IPS DF 19.7 (cell line): ENCODE data around the gene CRACR2B.

ENCODE experiments used
- DNase-seq: peaks from one replicate; pipeline ENCODE4 v3.0.0-alpha.2; 2013; ENCODE audit warnings: low read depth, low spot score

The CRACR2B gene

DNA sequence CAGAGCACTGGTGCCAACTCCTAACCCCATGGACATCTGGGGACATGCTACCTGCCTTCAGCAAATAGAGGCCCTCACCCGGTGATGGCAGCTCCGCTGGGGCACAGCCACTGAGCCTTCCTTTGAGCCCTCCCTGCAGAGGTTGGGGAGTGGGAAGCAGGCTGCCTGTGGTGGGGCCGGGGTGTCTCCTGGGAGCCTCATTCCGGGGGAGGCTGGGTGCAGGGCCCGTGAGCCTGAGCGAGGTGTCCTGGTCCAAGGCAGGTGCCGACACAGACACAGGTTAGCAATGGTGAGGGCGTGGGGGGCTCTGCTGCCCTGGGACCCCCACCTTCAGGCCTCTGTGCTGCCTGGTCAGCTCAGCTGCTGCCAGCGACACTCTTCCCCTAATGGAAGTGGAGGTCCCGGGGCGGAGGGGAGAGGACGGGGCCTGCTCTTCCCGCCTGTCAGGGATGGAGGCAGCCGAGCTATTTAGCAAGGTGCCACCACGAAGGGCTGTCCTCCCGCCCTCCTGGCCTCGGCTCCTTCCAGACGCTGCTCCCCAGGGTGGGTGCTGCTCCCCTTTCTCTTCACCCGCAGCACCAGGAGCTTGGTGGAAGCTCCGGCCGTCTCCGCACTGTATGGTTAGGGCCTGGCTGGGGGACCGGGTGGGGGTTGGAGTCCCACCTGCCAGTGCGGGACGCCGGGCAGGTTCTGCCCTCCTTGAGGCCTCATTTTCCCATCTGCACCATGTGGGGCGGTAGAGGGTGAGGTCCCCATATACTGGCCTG, 26.1 kb downstream of the CRACR2B start:
- no peak for DNase-seq

DNA sequence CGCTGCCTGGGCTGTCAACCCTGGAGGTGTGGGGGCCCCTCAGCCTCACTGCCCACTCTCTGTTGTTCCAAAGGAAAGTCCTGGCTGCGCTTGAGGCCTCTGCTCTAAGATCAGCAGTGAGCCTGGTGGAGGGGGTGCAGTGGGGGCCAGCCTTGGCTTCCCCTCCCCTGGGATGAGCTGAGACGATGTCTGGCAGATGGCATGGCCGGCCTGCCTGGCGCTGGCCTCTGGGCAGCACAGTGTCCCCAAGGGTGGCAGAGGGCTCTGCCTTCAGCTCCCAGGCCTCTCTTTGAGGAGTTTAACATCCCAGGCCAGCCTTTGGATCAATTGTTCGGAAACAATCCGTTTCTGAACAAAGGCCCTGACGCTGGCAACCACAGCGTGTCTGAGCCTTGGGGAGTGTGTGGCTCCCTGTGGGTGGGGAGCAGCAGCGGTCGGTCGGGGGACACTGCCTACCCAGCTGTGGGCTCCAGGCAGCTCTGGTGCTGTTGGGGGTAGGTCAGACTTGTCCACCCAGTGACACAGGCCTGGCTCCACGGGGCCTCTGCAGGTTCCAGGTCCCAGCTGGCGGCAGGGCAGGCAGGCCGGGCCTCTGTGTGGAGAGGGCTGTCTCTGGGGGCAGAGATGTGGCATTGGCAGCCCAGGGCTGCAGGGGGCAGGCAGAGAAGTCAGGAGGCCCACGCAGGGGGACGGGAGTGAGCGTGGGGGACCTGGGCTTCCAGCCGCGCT, 27.0 kb downstream of the CRACR2B start:
- DNase-seq: no peak

DNA sequence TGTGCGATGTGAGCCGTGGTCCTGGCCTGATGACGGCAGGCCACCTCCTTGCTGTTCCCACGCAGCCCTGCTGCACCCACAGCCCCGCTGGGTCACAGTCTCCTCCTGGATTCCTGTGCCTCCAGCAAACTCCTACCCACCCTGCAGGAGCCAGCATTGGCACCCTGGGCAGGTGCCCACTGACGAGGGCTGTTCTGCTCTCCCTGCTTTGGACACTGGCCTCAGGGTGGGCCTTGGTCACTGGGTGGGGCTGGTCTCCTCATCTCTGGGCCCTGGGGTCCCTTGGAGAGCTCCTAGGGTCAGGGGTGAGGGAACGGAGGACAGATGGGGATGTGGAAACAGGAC, 27.6 kb downstream of the CRACR2B start:
- DNase-seq: no peak

DNA sequence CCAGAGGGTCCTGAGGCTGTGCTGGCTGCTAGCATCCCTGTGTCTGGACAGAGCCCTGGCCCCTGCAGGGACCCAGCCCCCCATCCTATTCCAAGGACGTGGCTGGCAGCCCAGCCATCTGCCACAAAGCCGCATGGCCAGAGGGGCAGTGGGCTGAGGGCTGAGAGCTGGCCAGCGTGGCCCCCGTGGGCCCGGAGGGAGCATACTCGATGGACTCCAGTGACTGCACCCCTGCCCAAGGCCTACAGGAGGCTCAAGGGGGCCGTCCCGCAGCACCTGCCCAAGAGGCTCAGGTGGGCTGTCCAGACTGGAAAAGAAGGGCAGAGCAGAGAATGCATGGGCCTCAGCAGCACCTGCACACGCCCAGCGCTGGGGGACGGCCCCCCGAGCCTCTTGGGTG, 28.1 kb downstream of the CRACR2B start:
- DNase-seq: no peak

DNA sequence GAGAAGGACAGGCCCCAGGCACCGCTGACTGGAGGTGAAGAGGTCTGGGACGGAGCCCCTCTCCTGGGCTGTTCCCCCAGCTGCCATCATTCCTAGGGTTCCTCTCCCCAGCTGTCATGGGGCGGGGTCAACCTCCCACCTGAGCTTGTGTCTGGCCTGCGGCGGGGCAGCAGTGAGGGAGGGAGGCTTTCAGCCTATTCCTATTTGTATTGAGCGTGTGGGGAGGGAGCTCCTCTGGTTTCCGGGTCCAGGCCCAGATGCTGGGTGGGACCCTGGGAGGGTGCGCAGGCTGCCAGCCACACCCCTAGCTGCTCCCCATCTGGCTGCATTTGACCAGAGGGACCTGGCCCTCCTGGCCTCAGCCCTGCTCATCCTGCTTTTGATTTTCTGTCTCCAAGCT, 28.7 kb downstream of the CRACR2B start:
- DNase-seq: no peak

DNA sequence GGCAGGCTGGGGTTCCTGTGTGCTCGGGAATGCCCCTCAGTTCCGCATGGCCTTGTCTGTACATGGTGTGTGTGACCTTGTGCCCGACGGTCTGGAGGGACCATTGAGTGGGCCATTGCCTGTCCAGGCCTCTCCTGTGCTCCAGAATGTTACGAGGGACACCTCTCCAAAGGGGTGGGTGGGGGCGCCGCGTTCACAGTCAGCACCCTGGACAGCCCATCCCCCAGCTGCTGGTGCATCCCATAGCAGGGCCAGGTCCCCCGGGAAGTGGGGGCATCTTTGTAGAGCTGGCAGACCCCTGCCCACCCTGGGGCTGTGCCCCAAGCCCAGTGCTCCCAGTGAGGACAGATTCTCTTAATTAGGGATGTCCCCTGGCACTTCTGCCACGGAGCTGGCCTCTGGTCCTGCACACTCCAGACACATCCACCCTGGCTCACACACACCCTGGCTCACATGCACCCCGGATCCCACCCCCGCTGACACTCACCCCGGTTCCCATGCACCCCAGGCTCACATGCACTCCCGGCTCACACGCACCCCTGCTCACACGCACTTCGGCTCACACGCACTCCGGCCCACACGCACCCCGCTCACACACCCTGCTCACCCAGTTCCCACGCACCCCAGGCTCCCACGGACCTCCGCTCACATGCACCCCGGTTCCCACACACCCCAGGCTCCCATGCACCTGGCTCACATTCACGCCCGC, 30.5 kb downstream of the CRACR2B start:
- no peak for DNase-seq

DNA sequence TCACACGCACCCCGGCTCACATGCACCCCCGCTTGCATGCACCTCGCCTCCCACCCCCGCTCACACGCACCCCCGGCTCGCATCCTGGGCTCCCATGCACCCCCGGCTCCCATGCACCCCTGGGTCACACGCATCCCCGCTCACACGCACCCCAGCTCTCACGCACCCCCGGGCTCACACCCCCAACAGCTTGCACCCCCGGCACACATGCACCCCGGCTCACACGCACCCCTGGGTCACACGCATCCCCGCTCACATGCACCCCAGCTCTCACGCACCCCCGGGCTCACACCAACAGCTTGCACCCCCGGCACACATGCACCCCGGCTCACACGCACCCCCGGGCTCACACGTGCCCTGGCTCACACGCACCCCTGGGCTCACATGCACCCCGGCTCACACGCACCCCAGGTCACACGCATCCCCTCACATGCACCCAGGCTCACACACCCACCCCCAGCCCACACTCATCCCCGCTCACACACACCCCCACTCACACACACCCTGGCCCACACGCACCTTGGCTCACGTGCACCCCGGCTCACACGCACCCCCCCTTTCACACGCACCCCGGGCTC, 31.1 kb downstream of the CRACR2B start:
- DNase-seq: no peak

DNA sequence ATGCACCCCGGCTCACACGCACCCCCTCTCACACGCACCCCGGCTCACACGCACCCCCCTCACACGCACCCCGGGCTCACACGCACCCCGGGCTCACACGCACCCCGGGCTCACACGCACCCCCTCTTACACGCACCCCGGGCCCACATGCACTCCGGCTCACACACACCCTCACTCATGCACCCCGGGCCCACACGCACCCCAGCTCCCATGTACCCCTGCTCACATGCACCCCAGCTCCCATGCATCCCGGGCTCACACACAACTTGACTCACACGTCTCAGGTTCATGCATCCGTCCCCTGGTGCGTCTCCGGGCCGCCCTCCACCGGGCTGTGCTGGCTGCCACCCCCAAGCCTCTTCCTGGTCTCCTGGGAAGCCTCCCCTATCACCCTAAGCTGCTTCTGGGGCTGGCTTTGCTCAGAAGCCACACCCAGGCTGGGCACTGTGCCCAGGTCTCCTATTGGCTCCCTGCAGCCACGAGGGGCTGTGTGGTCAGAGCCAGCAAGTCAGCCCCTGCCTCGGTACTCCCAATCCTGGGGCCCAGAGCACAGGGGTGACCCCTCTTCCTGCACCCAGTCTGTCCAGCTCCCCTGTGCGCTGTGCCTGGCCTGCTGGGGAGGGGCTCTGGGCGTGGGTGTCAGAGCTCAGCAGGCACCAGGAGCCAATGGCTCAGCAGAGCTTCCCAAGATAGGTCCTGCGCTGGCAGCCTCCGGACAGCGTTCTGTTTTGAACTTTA, 31.8 kb downstream of the CRACR2B start:
- DNase-seq: no peak

DNA sequence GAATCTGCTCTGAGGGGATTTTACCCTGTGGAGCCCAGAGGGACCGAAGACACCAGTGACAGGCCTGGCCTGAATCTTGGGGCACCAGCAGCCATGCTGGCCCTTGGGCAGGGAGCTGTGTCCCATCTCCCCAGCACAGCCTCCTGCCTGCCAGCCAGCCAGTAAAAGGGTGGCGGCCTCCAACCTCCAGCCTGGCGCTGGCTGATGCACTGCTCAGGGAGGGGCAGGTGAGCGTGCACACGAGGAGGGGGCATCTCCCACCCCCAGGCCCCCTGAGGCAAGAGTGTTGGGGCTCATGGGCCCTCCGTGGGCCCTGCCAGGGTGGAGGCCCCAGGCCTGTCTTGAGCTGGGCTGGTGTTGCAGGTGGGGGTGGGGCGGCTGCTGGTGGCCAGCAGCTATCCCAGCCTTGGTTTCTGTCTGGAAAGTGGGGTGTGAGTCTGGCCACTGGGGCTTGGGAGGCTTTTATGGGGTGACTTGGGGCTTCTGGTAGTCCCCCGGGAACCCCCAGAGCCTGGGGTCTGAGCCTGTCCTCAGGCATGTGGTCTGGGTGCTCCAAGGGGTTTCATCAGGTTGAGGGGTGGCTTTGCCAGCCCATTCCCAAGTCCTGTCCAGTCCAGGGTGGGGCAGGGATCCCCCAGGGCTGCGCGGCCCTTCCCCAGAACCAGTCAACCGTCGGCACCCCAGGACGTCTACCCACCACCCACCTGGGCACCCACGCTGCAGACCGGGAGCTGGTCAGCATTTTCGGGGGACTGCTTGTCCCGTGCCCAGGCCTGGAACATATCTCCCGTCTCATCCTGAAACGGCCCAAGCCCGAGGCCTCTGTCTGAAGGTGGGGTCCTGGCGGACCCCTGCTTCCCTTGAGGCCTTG, 32.8 kb downstream of the CRACR2B start:
- no peak for DNase-seq

DNA sequence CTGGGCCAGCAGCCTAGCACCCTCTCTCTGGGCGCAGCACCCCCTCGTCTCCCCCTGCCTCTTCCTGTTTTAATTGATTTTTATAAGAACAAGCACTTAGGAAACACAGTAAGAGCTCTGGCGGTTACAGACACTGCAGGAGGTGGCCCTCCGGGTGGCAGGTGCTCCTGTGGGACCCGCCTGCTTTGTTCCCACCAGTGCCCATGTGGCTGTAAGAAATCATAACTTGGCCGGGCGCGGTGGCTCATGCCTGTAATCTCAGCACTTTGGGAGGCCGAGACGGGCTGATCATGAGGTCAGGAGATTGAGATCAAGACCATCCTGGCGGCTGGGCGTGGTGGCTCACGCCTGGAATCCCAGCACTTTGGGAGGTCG, 33.4 kb downstream of the CRACR2B start:
- DNase-seq: no peak

DNA sequence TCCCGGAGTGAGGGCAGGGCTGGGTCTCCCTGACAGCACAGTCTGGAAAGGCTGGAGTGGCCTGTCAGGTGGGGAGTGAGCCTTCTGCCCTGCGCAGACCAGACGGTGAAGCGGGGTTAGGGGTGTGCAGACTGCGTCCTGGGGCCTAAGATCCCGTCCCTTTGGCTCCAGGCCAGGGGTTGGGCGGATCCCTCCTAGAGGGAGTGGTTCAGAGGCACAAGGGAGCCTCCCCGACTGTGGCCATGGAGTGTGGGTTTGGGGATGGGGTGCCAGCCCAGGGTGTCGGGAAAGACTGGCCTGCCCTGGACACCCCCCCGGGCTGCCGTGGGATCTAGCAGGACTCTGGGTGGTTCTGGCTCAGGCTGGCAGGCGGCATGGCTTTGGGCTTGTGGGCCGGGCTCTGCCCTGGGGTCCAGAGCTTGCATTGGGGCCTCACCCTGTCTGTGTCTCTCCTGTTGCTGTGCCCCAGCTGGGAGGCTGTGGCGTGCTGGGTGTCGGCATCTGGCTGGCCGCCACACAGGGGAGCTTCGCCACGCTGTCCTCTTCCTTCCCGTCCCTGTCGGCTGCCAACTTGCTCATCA, 34.5 kb downstream of the CRACR2B start:
- DNase-seq: no peak

DNA sequence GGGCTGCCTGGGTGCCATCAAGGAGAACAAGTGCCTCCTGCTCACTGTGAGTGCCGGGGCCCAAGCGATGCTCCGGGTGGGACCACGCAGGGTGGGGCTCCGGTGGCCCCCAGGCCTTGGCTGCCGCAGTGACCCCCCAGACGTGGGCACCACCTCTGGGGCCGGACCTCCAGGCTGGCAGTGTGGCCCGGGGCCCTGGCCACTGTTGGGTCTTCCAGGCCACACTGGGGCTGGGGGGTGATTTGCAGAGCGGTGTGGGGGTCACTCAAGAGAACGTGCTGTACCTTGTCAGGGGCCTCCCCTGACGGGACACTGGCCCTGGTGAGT, 34.9 kb downstream of the CRACR2B start:
- no peak for DNase-seq

DNA sequence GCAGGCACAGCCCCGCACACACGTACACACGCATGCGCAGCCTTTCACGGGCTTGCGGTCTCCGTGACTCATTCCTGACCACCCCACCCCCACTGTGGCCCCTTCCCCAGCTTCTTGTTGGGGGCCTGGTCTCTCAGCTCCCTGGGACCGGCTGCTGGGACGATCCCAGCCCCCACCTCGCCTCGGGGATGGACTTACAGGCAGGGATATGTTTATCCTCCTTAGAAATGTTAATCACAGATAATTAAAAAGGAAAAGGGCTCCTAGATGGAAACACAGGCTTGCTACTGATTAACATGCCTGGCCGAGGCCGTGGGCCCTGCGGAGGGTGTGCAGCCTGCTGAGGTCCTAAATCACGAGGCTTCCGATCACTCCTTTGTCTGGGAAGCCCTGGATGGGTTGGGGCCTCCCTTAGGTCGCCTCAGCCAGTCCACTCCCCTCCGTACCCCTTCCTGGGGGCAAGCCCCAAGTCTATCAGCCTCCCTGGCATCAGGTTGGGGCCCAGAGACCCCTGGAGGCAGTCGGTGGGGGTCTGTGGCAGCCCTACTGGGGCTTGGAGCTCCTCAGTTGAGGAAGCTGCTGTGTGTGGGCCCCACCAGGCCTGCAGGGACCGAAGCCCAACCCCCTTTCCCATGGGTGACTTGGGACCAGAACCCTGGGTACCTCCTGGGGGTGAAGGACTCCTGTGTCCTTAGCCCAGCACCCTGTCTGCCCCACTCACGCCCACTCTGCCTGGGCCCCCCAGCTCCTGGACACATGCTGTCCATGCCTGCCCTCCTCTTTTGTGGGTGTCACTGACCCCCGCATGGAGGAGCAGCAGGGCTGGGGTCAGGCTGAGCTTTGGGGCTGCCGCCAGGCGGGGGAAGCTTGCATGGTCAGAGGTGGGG, 35.5 kb downstream of the CRACR2B start:
- DNase-seq: no peak

DNA sequence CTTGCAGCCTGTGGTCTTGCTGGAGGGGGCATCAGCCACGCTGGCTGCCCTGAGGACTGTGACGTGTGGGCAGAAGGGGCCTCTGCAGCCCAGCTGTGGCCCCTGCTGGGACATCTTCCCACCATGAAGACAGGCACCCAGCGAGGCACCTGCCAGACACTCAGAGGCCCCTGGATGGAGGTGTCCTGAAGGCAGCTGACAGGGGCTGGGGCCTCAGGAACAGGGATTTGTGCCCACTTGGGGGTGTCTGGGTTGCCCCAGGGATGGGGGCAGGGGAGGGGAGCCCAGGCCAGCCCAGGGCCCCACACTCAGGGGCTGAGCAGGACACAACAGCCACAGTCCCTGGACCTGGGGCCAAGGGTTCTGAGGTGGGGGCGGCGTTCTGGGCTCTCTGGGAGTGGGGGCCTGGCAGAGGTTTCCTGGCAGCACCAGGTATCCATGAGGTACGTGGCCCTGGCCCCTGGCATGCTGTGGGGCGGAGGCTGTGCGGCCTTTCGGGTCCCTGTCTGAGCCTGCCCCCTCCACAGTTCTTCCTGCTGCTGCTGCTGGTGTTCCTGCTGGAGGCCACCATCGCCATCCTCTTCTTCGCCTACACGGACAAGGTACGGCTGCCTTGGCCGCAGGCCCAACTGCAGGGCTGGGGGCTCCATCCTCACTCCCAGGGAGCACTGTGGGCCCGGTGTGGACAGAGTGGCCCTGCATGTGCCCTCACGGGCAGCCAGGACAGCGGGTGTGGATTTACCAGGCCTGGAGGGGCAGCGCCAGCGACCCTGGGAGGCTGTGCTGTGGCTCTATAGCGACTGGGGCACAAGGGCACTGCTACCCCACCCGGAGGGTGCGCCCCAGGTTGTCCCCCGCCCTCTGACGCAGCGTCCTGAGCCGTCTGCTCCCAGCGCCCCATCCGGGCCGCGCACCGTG, 36.5 kb downstream of the CRACR2B start:
- DNase-seq: no peak

DNA sequence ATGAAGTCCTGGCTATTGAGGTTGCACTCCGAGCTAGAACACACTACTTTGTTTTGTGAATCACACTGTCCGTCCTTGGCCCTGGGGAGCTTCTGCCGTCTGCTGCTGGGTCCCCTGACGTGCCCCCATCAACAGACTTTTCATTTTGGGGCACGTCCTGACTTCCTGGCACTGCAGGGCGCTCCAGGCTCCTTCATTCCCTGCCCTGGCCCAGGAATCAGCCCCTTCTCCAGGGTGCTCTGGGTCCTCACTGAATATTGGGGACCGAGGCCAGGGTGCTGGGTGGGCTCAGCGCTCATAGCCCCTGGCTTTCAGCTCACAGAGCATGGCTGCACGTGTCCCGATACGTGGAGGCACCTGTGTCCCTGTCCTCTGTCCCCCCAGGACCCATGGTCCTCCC, 37.2 kb downstream of the CRACR2B start:
- no peak for DNase-seq

DNA sequence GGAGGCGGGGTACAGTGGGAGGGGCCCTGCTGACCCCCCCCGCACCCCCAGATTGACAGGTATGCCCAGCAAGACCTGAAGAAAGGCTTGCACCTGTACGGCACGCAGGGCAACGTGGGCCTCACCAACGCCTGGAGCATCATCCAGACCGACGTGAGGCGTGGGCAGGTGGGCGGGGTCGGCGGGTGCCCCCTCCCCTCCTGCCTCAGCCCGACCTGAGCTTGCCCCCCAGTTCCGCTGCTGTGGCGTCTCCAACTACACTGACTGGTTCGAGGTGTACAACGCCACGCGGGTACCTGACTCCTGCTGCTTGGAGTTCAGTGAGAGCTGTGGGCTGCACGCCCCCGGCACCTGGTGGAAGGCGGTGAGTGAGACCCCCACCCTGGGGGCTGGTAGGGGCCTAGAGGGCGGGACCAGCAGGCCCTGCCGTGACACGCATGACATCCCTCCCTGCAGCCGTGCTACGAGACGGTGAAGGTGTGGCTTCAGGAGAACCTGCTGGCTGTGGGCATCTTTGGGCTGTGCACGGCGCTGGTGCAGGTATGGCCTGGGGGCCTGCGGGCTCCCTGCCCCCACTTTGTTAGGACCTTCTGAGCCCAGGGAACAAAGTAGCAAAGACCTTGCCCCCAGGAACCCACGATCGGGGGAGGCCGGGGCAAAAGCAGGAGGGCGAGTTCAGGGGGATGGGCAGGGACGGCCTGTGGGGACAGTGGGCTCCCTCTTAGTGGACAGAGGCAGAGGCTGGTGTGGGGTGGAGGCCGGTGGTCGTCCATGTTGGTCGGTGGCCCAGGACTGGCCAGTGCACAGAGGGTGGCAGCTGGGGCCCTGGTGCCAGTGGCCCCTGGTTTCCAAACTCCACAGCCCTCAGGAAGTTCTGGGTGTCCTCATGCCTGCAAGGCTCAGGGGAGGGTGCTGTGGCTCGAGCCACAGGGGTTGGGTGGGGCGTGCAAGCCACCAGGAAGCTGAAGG, 38.0 kb downstream of the CRACR2B start:
- DNase-seq: no peak

DNA sequence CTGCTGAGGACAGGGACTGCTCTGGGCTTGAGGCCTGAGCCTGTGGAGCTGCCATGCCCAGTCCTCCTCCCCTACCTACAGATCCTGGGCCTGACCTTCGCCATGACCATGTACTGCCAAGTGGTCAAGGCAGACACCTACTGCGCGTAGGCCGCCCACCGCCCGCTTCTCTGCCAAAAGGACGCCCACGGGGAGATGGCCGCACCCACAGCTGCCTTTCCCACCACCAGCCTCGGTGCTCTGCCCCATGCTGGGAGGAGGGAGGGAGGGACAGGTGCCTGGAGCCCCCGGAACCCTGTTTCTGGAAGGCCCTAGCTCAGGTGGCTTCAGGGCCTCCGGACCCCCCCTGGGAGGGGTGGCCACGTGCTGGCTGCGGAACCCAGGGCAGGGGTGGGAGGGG, 38.8 kb downstream of the CRACR2B start:
- DNase-seq: no peak
